NCI-H1436 (cell line): ENCODE data around the gene NACC1.
"Not testable (repeated sequence)": the region's sequence is repeated elsewhere in the genome, so short reads cannot be mapped to it uniquely, and the experiment has no call there.

ENCODE experiments used
- DNase-seq: peaks from one replicate; lab custom pipeline; 2025; lab: John Stamatoyannopoulos, UW

Gene NACC1

GRCh38 chr19:13164343-13165161, 46.5 kb downstream of the NACC1 start:
- DNase-seq = peak; percentile 90

- DNase-seq = peak; percentile 48
These were observed 47.3 kb downstream of the NACC1 start for GRCh38 chr19:13165162-13165997.

- not testable (repeated sequence) for DNase-seq
These were observed 48.1 kb downstream of the NACC1 start for GRCh38 chr19:13166151-13166550.

GRCh38 chr19:13169769-13170168, 51.7 kb downstream of the NACC1 start:
- no peak for DNase-seq

- no peak for DNase-seq
These were observed 53.1 kb downstream of the NACC1 start for GRCh38 chr19:13171146-13171545.

- peak; percentile 50 for DNase-seq
These were observed 54.5 kb downstream of the NACC1 start for GRCh38 chr19:13172346-13173138.

GRCh38 chr19:13173139-13173737, 55.2 kb downstream of the NACC1 start:
- no peak for DNase-seq

- no peak for DNase-seq
These were observed 58.3 kb downstream of the NACC1 start for GRCh38 chr19:13176345-13176744.

GRCh38 chr19:13177584-13177983, 59.5 kb downstream of the NACC1 start:
- not testable (repeated sequence) for DNase-seq

- DNase-seq = not testable (repeated sequence)
These were observed 60.2 kb downstream of the NACC1 start for GRCh38 chr19:13178291-13178690.

- DNase-seq = no peak
These were observed 63.8 kb downstream of the NACC1 start for GRCh38 chr19:13181747-13182388.

GRCh38 chr19:13184926-13185325, 66.9 kb downstream of the NACC1 start:
- not testable (repeated sequence) for DNase-seq

GRCh38 chr19:13185763-13186657, 67.9 kb downstream of the NACC1 start:
- not testable (repeated sequence) for DNase-seq

GRCh38 chr19:13186688-13187087, 68.6 kb downstream of the NACC1 start:
- DNase-seq = not testable (repeated sequence)

GRCh38 chr19:13187419-13187818, 69.4 kb downstream of the NACC1 start:
- DNase-seq = no peak

GRCh38 chr19:13189600-13189999, 71.5 kb downstream of the NACC1 start:
- no peak for DNase-seq
